Lower leg skin (tissue), 3 donors: ENCODE measurements around the gene CSH2.
"Not testable (repeated sequence)": the region's sequence is repeated elsewhere in the genome, so short reads cannot be mapped to it uniquely, and the experiment has no call there.

Source experiments
- CTCF ChIP-seq, 3 donors: fragments of 450-650 bp; IDR thresholded peaks; one replicate each; pipeline ENCODE4 v1.5.1; 2016; ENCODE audit warnings: antibody characterized with exemption in 3 of 3, mild to moderate bottlenecking in 3 of 3, moderate library complexity in 2 of 3
- POLR2A ChIP-seq, 2 donors: fragments of 450-650 bp; IDR thresholded peaks; one replicate each; pipeline ENCODE4 v1.6.1; 2016 to 2017; ENCODE audit warnings: antibody characterized with exemption in 2 of 2, mild to moderate bottlenecking in 1 of 2, moderate library complexity in 1 of 2

- not testable (repeated sequence) for TF ChIP-seq CTCF, POLR2A (IDR thresholded peaks at IDR 0.05)
Measured at GRCh38 chr17:63866625-63867024, 6.9 kb downstream of the CSH2 start.
